DND-41 (cell line): Measurements from ENCODE around the gene RBM39.

ENCODE experiments used
- EZH2 ChIP-seq: IDR thresholded peaks from 3 replicates; pipeline ENCODE4 v1.6.1; 2012; ENCODE audit warnings: borderline replicate concordance, low read depth, mild to moderate bottlenecking, moderate library complexity, low read length, inconsistent platforms; ENCODE audit not compliant: severe bottlenecking
- TF ChIP-seq, protein P1 (sequence below): IDR thresholded peaks from 2 replicates; pipeline ENCODE4 v1.5.1; 2012; ENCODE audit warnings: borderline replicate concordance, low read length, moderate library complexity, mild to moderate bottlenecking; ENCODE audit not compliant: poor library complexity, severe bottlenecking; ENCODE audit errors: extremely low read depth

DNA sequence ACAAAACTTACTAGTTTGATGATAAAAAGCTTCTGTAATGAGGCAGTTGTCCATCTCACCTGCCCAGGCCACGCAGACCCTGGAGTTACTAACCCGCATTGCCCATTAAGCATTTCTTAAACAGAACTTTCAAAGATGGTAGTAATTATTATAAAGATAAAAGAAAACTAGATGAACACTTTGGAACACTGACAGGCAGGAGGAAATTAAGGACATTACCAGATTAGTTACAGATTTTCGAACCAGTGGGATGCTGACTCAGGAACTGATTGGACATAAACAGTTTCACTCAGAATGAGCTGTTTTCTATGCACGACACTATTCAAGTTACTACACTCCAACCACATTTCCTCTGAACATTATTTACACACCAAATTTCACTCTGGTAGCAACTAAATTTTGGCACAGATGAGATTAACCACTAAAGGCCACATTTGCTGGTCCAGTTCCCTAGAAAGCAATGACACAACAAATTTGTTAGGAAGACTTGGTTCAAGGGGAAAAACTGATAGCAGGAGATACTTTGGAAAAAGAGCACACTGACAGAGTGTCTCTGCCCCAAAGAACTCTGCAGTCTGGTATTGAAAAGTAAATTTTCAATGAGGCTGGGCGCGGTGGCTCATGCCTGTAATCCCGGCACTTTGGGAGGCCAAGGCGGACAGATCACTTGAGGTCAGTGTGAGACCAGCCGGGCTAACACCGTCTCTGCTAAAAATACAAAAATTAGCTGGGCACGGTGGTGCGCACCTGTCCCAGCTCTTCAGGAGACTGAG lies 39.8 kb downstream of the RBM39 start:
- TF ChIP-seq, protein P1, sequence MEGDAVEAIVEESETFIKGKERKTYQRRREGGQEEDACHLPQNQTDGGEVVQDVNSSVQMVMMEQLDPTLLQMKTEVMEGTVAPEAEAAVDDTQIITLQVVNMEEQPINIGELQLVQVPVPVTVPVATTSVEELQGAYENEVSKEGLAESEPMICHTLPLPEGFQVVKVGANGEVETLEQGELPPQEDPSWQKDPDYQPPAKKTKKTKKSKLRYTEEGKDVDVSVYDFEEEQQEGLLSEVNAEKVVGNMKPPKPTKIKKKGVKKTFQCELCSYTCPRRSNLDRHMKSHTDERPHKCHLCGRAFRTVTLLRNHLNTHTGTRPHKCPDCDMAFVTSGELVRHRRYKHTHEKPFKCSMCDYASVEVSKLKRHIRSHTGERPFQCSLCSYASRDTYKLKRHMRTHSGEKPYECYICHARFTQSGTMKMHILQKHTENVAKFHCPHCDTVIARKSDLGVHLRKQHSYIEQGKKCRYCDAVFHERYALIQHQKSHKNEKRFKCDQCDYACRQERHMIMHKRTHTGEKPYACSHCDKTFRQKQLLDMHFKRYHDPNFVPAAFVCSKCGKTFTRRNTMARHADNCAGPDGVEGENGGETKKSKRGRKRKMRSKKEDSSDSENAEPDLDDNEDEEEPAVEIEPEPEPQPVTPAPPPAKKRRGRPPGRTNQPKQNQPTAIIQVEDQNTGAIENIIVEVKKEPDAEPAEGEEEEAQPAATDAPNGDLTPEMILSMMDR, result no peak
- no peak for TF ChIP-seq EZH2
